Left colon (tissue), 2 donors: ENCODE data around the gene EEF1A1. TPM values are rescaled to one million over a fixed set of nuclear protein-coding genes. Genes with fewer than 3 reads are reported as not detected.

Source experiments
- total RNA-seq, 2 donors: library from RNA; stranded (reverse); fragmentation: NEBNext Ultra II Directional; extraction: Animal tissue kit (Norgen Biotek cat#: 25700); gene quantifications; one replicate each; pipeline ENCODE4 v1.2.1, GENCODE V29; 2021
- donor health status: DM: no; HTN: no; CAD: no.
- donor health status: DM: yes; HTN: yes; CAD: no.

Gene EEF1A1
- total RNA-seq, 2 donors from 2014 or later, result 6,801 to 8,079 TPM

Other genes with a start within 250 kb of the EEF1A1 start
- not detected for gene DPPA5, start 166.8 kb downstream of the EEF1A1 start, total RNA-seq
- not detected for gene KHDC3L, start 158.4 kb downstream of the EEF1A1 start, total RNA-seq
- gene OOEP, start 151.1 kb downstream of the EEF1A1 start, total RNA-seq, result not detected
- under 1 TPM; 0.22 to 0.46 TPM for gene DDX43, start 126.2 kb downstream of the EEF1A1 start, total RNA-seq
- gene CGAS, start 68.7 kb downstream of the EEF1A1 start, total RNA-seq, result 1 to 10 TPM; 2.9 to 3.2 TPM
- 10 to 100 TPM; 20.3 to 23.1 TPM for gene MTO1, start 59.3 kb downstream of the EEF1A1 start, total RNA-seq
- gene SLC17A5, start 133.0 kb upstream of the EEF1A1 start, total RNA-seq, result 10 to 100 TPM; 39.3 to 48.3 TPM
- 1 to 10 TPM; 2.2 to 4.3 TPM for gene CD109, start 175.2 kb upstream of the EEF1A1 start, total RNA-seq